HG03571 (cell line): ENCODE measurements around the gene SCAF4.
"Not testable (repeated sequence)": the region's sequence is repeated elsewhere in the genome, so short reads cannot be mapped to it uniquely, and the experiment has no call there.

Source experiments
- ATAC-seq: cut with Tn5 transposase; IDR thresholded peaks from one replicate; pipeline ENCODE4 v1.9.1; 2021; ENCODE audit not compliant: unreplicated experiment

The SCAF4 gene

GRCh38 chr21:31651491-31651890, 80.4 kb downstream of the SCAF4 start:
- not testable (repeated sequence) for ATAC-seq

GRCh38 chr21:31650930-31651329, 81.0 kb downstream of the SCAF4 start:
- no peak for ATAC-seq

GRCh38 chr21:31647650-31648049, 84.3 kb downstream of the SCAF4 start:
- no peak for ATAC-seq

GRCh38 chr21:31644643-31645042, 87.3 kb downstream of the SCAF4 start:
- no peak for ATAC-seq

- ATAC-seq, result no peak
Measured at GRCh38 chr21:31641416-31641922, 90.4 kb downstream of the SCAF4 start.

GRCh38 chr21:31636874-31637273, 95.0 kb downstream of the SCAF4 start:
- no peak for ATAC-seq

GRCh38 chr21:31634993-31635392, 96.9 kb downstream of the SCAF4 start:
- ATAC-seq, result no peak

GRCh38 chr21:31631881-31632280, 100.0 kb downstream of the SCAF4 start:
- not testable (repeated sequence) for ATAC-seq

- ATAC-seq, result no peak
Measured at GRCh38 chr21:31629972-31630711, 101.8 kb downstream of the SCAF4 start.

- no peak for ATAC-seq
Measured at GRCh38 chr21:31624961-31625491, 106.9 kb downstream of the SCAF4 start.

- ATAC-seq, result no peak
Measured at GRCh38 chr21:31624181-31624580, 107.7 kb downstream of the SCAF4 start.

- ATAC-seq, result no peak
Measured at GRCh38 chr21:31623664-31624063, 108.3 kb downstream of the SCAF4 start.

- ATAC-seq, result no peak
Measured at GRCh38 chr21:31622397-31622796, 109.5 kb downstream of the SCAF4 start.
